Measurements from ENCODE around the gene GPR35.

GRCh38 chr2:240578488-240578887 is 46.8 kb upstream of the GPR35 start:
- no peak for TF ChIP-seq CTCF (IDR thresholded peaks at IDR 0.05 in 2 of 3, conservative IDR thresholded peaks at IDR 0.05 in 1 of 3; ENCODE audit: control insufficient read depth in 2 of 3, extremely low read depth in 1 of 3, insufficient read depth in 1 of 3, low read depth in 3 of 3, low read length in 3 of 3)
- no peak for TF ChIP-seq CBX5 (IDR thresholded peaks at IDR 0.05; ENCODE audit: low read depth)
- no peak for TF ChIP-seq NR2C2 (IDR thresholded peaks at IDR 0.05; ENCODE audit: borderline replicate concordance, control insufficient read depth, insufficient read length, low read depth)
- TF ChIP-seq EP300 (IDR thresholded peaks at IDR 0.05; ENCODE audit: borderline replicate concordance in 1 of 2, control insufficient read depth in 1 of 2, low read depth in 2 of 2, low read length in 2 of 2), result no peak
- TF ChIP-seq POLR2A (IDR thresholded peaks at IDR 0.05; ENCODE audit: low read depth, low read length), result no peak; the same call in 1 of the 2 replicates
- no peak for TF ChIP-seq KDM1A (IDR thresholded peaks at IDR 0.05; ENCODE audit: borderline replicate concordance)
- no peak for TF ChIP-seq ESRRA (IDR thresholded peaks at IDR 0.05; ENCODE audit: low read length)
- no peak for TF ChIP-seq POLR2AphosphoS5 (IDR thresholded peaks at IDR 0.05; ENCODE audit: low read length)
- TF ChIP-seq RCOR1 (conservative IDR thresholded peaks at IDR 0.05; ENCODE audit: low read depth, low read length), result no peak
- TF ChIP-seq ZNF24 (IDR thresholded peaks at IDR 0.05), result no peak
- no peak for TF ChIP-seq JUND (IDR thresholded peaks at IDR 0.05; ENCODE audit: low read depth, low read length)

All from GM12878 (cell line).